ENCODE results near the gene HSPBP1.

HSPBP1 gene

GRCh38 chr19:55278391-55279135 is 1.3 kb downstream of the HSPBP1 start:
- WGBS, 2 donors (ENCODE audit: extremely low coverage in 2 of 2, insufficient read length in 2 of 2, insufficient replicate concordance in 1 of 2): no CpG with 5 or more reads among the region's 13 CpGs
- H4K91ac ChIP-seq (ENCODE audit: low read depth, low read length, poor library complexity): no peak overlapping the region
- DNase-seq (ENCODE audit: low spot score): no peak
- H2AK5ac ChIP-seq (ENCODE audit: low read depth, low read length): no peak overlapping the region
- no peak overlapping the region for H2BK120ac ChIP-seq (ENCODE audit: low read depth, low read length)
- peak overlapping the region in 1 of 2 donors; percentile 73 for H3K4me3 ChIP-seq (ENCODE audit: low read length in 2 of 2)
- H3K9me3 ChIP-seq (replicated peaks in 1 of 2; ENCODE audit: control insufficient read depth in 2 of 2, insufficient read depth in 1 of 2, low read depth in 1 of 2, low read length in 2 of 2): no peaks in the 10 kb centered on the region
- H4K8ac ChIP-seq (ENCODE audit: low read depth, low read length): no peak overlapping the region
- H3K27me3 ChIP-seq (ENCODE audit: control insufficient read depth in 3 of 3, insufficient read depth in 3 of 3, low read depth in 1 of 3, low read length in 3 of 3): no peaks in the 10 kb centered on the region
- no peak overlapping the region for H2BK12ac ChIP-seq (ENCODE audit: low read length)
- H3K4me2 ChIP-seq (ENCODE audit: insufficient read depth, low read length, poor library complexity, severe bottlenecking): peak overlapping the region; percentile 72
- peaks cover 9 to 16% of the 10 kb centered on the region in 2 donors for H3K4me1 ChIP-seq (ENCODE audit: control insufficient read depth in 2 of 2, insufficient read depth in 1 of 2, low read depth in 1 of 2, low read length in 2 of 2)
- no peak overlapping the region for H3K23ac ChIP-seq (ENCODE audit: low read depth, low read length, poor library complexity)
- no peak overlapping the region for H3K27ac ChIP-seq (replicated peaks; ENCODE audit: low read length)
- no peak overlapping the region for H3K9ac ChIP-seq (ENCODE audit: low read depth, low read length, poor library complexity)
- no peak overlapping the region for H3K18ac ChIP-seq (ENCODE audit: low read length)
- H3K36me3 ChIP-seq (replicated peaks in 1 of 2; ENCODE audit: control insufficient read depth in 2 of 2, insufficient read depth in 2 of 2, low read length in 2 of 2): peaks cover 11 to 27% of the 10 kb centered on the region in 2 donors
- no peak overlapping the region for H3K4ac ChIP-seq (ENCODE audit: low read length)
- no peak overlapping the region for H2BK5ac ChIP-seq (ENCODE audit: low read length)
- H3K79me1 ChIP-seq (ENCODE audit: low read depth, low read length): peaks cover 3% of the 10 kb centered on the region
- H2BK15ac ChIP-seq (ENCODE audit: low read length): no peak overlapping the region
- no peak overlapping the region for H2AFZ ChIP-seq (ENCODE audit: low read length)
- H3K14ac ChIP-seq (ENCODE audit: low read length): no peak overlapping the region

- H3K4me2 ChIP-seq (ENCODE audit: insufficient read depth, low read length, poor library complexity, severe bottlenecking): no peak overlapping the region
- H4K91ac ChIP-seq (ENCODE audit: low read depth, low read length, poor library complexity): no peak overlapping the region
- H4K8ac ChIP-seq (ENCODE audit: low read depth, low read length): no peak overlapping the region
- H3K9me3 ChIP-seq (replicated peaks in 1 of 2; ENCODE audit: control insufficient read depth in 2 of 2, insufficient read depth in 1 of 2, low read depth in 1 of 2, low read length in 2 of 2): no peaks in the 10 kb centered on the region
- no peak overlapping the region for H2BK15ac ChIP-seq (ENCODE audit: low read length)
- no peak overlapping the region for H3K27ac ChIP-seq (replicated peaks; ENCODE audit: low read length)
- H3K79me1 ChIP-seq (ENCODE audit: low read depth, low read length): peaks cover 3% of the 10 kb centered on the region
- no peak overlapping the region for H2AFZ ChIP-seq (ENCODE audit: low read length)
- H3K36me3 ChIP-seq (replicated peaks in 1 of 2; ENCODE audit: control insufficient read depth in 2 of 2, insufficient read depth in 2 of 2, low read length in 2 of 2): peaks cover 14 to 35% of the 10 kb centered on the region in 2 donors
- peak overlapping the region; percentile 64 for H3K9ac ChIP-seq (ENCODE audit: low read depth, low read length, poor library complexity)
- H3K23ac ChIP-seq (ENCODE audit: low read depth, low read length, poor library complexity): no peak overlapping the region
- DNase-seq (ENCODE audit: low spot score): no peak
- no peak overlapping the region for H3K18ac ChIP-seq (ENCODE audit: low read length)
- no peak overlapping the region for H2BK120ac ChIP-seq (ENCODE audit: low read depth, low read length)
- no peak overlapping the region for H3K4ac ChIP-seq (ENCODE audit: low read length)
- no peak overlapping the region for H2AK5ac ChIP-seq (ENCODE audit: low read depth, low read length)
- WGBS, 2 donors (ENCODE audit: extremely low coverage in 2 of 2, insufficient read length in 2 of 2, insufficient replicate concordance in 1 of 2): no CpG with 5 or more reads among the region's 17 CpGs
- H2BK5ac ChIP-seq (ENCODE audit: low read length): peak overlapping the region; percentile 29
- H3K4me1 ChIP-seq (ENCODE audit: control insufficient read depth in 2 of 2, insufficient read depth in 1 of 2, low read depth in 1 of 2, low read length in 2 of 2): peaks cover 7 to 10% of the 10 kb centered on the region in 2 donors
- H3K27me3 ChIP-seq (ENCODE audit: control insufficient read depth in 3 of 3, insufficient read depth in 3 of 3, low read depth in 1 of 3, low read length in 3 of 3): no peaks in the 10 kb centered on the region
- H3K14ac ChIP-seq (ENCODE audit: low read length): no peak overlapping the region
- peak overlapping the region in 1 of 2 donors; percentile 61 for H3K4me3 ChIP-seq (ENCODE audit: low read length in 2 of 2)
- no peak overlapping the region for H2BK12ac ChIP-seq (ENCODE audit: low read length)
Measured at GRCh38 chr19:55277494-55277893, 2.4 kb downstream of the HSPBP1 start.

GRCh38 chr19:55276720-55277430 is 3.0 kb downstream of the HSPBP1 start:
- no CpG with 5 or more reads among the region's 15 CpGs for WGBS, 2 donors (ENCODE audit: extremely low coverage in 2 of 2, insufficient read length in 2 of 2, insufficient replicate concordance in 1 of 2)
- Histone ChIP-seq H2BK120ac (ENCODE audit: low read depth, low read length) (no peak overlapping the region), H3K4me1 (ENCODE audit: control insufficient read depth in 2 of 2, insufficient read depth in 1 of 2, low read depth in 1 of 2, low read length in 2 of 2) (peaks cover 7 to 10% of the 10 kb centered on the region in 2 donors), H3K79me1 (ENCODE audit: low read depth, low read length) (peaks cover 3% of the 10 kb centered on the region), H3K9me3 (replicated peaks in 1 of 2; ENCODE audit: control insufficient read depth in 2 of 2, insufficient read depth in 1 of 2, low read depth in 1 of 2, low read length in 2 of 2) (no peaks in the 10 kb centered on the region), H3K23ac (ENCODE audit: low read depth, low read length, poor library complexity) (no peak overlapping the region), H3K36me3 (replicated peaks in 1 of 2; ENCODE audit: control insufficient read depth in 2 of 2, insufficient read depth in 2 of 2, low read length in 2 of 2) (peaks cover 16 to 39% of the 10 kb centered on the region in 2 donors), H2BK5ac (ENCODE audit: low read length) (peak overlapping the region; percentile 29), H3K18ac (ENCODE audit: low read length) (no peak overlapping the region), H2AK5ac (ENCODE audit: low read depth, low read length) (no peak overlapping the region), H3K4ac (ENCODE audit: low read length) (no peak overlapping the region), H4K91ac (ENCODE audit: low read depth, low read length, poor library complexity) (no peak overlapping the region), H2BK15ac (ENCODE audit: low read length) (no peak overlapping the region), H2AFZ (ENCODE audit: low read length) (no peak overlapping the region), H3K27me3 (ENCODE audit: control insufficient read depth in 3 of 3, insufficient read depth in 3 of 3, low read depth in 1 of 3, low read length in 3 of 3) (no peaks in the 10 kb centered on the region), H3K4me3 (ENCODE audit: low read length in 2 of 2) (no peak overlapping the region), H3K9ac (ENCODE audit: low read depth, low read length, poor library complexity) (peak overlapping the region; percentile 15), H3K14ac (ENCODE audit: low read length) (no peak overlapping the region), H3K4me2 (ENCODE audit: insufficient read depth, low read length, poor library complexity, severe bottlenecking) (no peak overlapping the region), H2BK12ac (ENCODE audit: low read length) (no peak overlapping the region), H4K8ac (ENCODE audit: low read depth, low read length) (no peak overlapping the region), H3K27ac (replicated peaks; ENCODE audit: low read length) (no peak overlapping the region)
- no peak for DNase-seq (ENCODE audit: low spot score)
